Natural killer cell (primary cell): ENCODE results near the gene ACAN. TPM values are rescaled to one million over a fixed set of nuclear protein-coding genes. Genes with fewer than 3 reads are reported as not detected.

Experiments
- ATAC-seq, 3 donors: fragments of 150-1000 bp in 2 of 3; fragments of 200-7000 bp in 1 of 3; cut with Tn5 transposase; 1 replicate in 1 of 3; 2 replicates in 2 of 3; pipeline ENCODE4 v1.10.0; 2021; ENCODE audit warnings: mild to moderate bottlenecking in 2 of 3, moderate library complexity in 2 of 3
- DNase-seq, 2 donors: peaks; one replicate each; pipeline versions ENCODE4 v3.0.0 to v3.0.0-alpha.2; 2013 to 2021; ENCODE audit warnings: mixed read lengths in 1 of 2
- H3K27ac ChIP-seq: one replicate; pipeline ENCODE4 v1.5.1; 2013; ENCODE audit warnings: mild to moderate bottlenecking, low read length
- H3K27me3 ChIP-seq: one replicate; pipeline ENCODE4 v1.6.1; 2013; ENCODE audit warnings: low read length; ENCODE audit not compliant: control insufficient read depth, insufficient read depth
- H3K36me3 ChIP-seq: one replicate; pipeline ENCODE4 v1.6.1; 2013; ENCODE audit warnings: low read length; ENCODE audit not compliant: control insufficient read depth, insufficient read depth
- H3K4me1 ChIP-seq: one replicate; pipeline ENCODE4 v1.6.1; 2013; ENCODE audit warnings: low read length; ENCODE audit not compliant: control insufficient read depth, insufficient read depth
- H3K4me3 ChIP-seq: one replicate; pipeline ENCODE4 v1.5.1; 2013; ENCODE audit warnings: low read length
- H3K9me3 ChIP-seq: one replicate; pipeline ENCODE4 v1.6.1; 2013; ENCODE audit warnings: low read length; ENCODE audit not compliant: control insufficient read depth, insufficient read depth
- H3K27ac Mint-ChIP-seq, 2 donors: one replicate each; pipeline ENCODE4 v1.8.0; 2022; ENCODE audit warnings: mild to moderate bottlenecking in 2 of 2, mixed read lengths in 2 of 2, moderate library complexity in 1 of 2
- H3K27me3 Mint-ChIP-seq, 2 donors: one replicate each; pipeline ENCODE4 v1.8.0; 2022; ENCODE audit warnings: low read depth in 2 of 2, mixed read lengths in 2 of 2
- H3K36me3 Mint-ChIP-seq: one replicate; pipeline ENCODE4 v1.8.0; 2022; ENCODE audit warnings: mixed read lengths
- H3K4me1 Mint-ChIP-seq, 2 donors: one replicate each; pipeline ENCODE4 v1.8.0; 2022; ENCODE audit warnings: mixed read lengths in 2 of 2
- H3K4me3 Mint-ChIP-seq: one replicate; pipeline ENCODE4 v1.8.0; 2022; ENCODE audit warnings: mild to moderate bottlenecking, moderate library complexity, mixed read lengths
- H3K9me3 Mint-ChIP-seq, 2 donors: one replicate each; pipeline ENCODE4 v1.8.0; 2022; ENCODE audit warnings: mixed read lengths in 2 of 2
- WGBS: methylation state at CpG from one replicate; pipeline ENCODE4 v1.1.7; 2013; ENCODE audit warnings: missing lambda C conversion rate; ENCODE audit not compliant: insufficient coverage; 5-methylcytosine and 5-hydroxymethylcytosine counted together
- intact Hi-C: fragments of 100-400 bp; cut with micrococcal nuclease; formaldehyde crosslinking; loops from one replicate; pipeline ENCODE4 v1.14.2; 2022
- total RNA-seq, 4 donors: library from RNA; stranded (reverse); fragments of 120-200 nt in 1 of 4; gene quantifications; one replicate each; pipeline versions ENCODE4 v1.2.3 to v1.2.4, GENCODE V29; 2013 to 2022
- TF ChIP-seq, protein P1 (sequence below): fragments of 200-600 bp; IDR thresholded peaks from one replicate; pipeline ENCODE4 v1.8.0; 2022; ENCODE audit warnings: antibody characterized with exemption

The ACAN gene
- total RNA-seq, 3 donors from 2014 or later (not counting 1 experiment from before 2014, with no cell fraction given) = not detected

DNA sequence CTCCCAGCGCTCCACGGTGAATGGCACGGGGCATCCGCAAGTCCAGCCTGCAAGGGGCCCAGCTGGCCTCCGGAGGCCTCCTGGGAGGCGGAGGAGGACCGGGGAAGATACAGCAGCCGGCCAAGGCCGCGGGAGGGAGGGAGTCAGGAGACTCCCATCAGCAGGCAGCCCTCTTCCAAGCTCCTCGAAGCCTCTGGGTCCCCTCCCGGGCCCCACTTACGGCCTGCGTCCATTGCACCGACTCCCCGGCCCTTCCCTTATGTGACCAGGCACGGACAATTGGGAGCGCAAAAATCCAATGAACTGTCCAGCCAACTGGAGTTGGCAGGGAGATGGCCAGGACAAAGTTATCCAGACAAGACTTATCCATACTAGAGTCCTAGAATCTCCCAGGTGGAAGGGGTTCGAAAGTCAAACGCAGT, 109.3 kb downstream of the ACAN start:
- Histone ChIP-seq H3K27me3 (no peaks in the 10 kb centered on the region), H3K4me3 (peak overlapping the region; percentile 70), H3K27ac (no peak overlapping the region), H3K9me3 (no peaks in the 10 kb centered on the region), H3K4me1 (peaks cover 13% of the 10 kb centered on the region), H3K36me3 (no peaks in the 10 kb centered on the region)
- DNase-seq = no peak
- TF ChIP-seq, protein P1, sequence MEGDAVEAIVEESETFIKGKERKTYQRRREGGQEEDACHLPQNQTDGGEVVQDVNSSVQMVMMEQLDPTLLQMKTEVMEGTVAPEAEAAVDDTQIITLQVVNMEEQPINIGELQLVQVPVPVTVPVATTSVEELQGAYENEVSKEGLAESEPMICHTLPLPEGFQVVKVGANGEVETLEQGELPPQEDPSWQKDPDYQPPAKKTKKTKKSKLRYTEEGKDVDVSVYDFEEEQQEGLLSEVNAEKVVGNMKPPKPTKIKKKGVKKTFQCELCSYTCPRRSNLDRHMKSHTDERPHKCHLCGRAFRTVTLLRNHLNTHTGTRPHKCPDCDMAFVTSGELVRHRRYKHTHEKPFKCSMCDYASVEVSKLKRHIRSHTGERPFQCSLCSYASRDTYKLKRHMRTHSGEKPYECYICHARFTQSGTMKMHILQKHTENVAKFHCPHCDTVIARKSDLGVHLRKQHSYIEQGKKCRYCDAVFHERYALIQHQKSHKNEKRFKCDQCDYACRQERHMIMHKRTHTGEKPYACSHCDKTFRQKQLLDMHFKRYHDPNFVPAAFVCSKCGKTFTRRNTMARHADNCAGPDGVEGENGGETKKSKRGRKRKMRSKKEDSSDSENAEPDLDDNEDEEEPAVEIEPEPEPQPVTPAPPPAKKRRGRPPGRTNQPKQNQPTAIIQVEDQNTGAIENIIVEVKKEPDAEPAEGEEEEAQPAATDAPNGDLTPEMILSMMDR = no peak
- Mint-ChIP-seq H3K36me3 (no peaks in the 10 kb centered on the region), H3K9me3 (no peaks in the 10 kb centered on the region), H3K27ac (peak overlapping the region in 1 of 2 donors; percentile 91), H3K4me3 (peak overlapping the region; percentile 96), H3K4me1 (peaks cover 12 to 24% of the 10 kb centered on the region in 2 donors), H3K27me3 (no peaks in the 10 kb centered on the region)
- intact Hi-C loops = no loop called here
- ATAC-seq = no peak
- WGBS = 49% methylated on average over 20 of the region's 20 CpGs

DNA sequence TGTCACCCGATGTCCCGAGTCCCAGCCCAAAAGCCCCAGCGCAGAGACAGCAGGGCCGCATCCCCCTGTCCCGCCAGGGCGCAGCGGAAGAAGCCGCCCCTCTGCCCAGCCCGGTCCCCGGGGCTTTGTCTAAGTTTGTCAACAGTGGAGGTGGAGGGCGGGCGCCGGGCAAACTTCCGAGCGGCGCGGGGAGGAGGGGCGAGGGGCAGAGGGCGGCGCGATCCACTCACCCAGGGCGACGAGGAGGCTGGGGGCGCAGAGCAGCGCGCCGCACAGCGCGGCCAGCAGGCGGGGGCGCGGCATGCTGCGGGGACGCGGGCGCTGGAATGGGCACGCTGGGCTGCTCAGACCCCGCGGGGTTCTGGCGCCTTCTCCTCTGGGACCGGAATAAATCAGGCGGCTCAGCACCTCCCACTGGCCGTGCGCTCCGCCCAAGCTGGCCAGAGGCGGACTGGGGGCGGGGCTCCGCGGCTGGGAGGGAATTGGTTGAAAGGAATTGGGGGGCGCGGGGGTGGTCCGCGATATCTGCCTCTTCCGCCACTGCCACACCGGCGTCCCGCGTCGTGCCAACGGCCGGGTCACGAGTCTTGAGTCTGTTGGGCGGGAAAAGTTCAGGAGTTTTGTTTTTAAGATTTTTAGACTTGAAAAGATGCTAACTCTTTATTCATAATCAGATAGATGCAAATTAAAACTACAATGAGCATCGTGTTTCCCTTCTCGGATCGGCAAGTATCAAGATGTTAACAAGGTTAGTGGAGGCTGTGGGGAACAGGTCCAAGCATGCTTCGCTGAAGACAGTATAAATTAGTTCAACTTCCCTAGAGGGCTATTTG, 110.0 kb downstream of the ACAN start, which contains the start of gene MFGE8:
TSS of gene MFGE8 (minus strand) at position 363 of the 833 bp plus-strand sequence. CDS start at position 303, 60 bp downstream.
- peak within 1 kb of the TSS; percentile 19 for H3K27ac ChIP-seq
- Mint-ChIP-seq H3K27me3 (peaks cover 4 to 5% of the 10 kb centered on the region in 2 donors), H3K4me3 (peak within 1 kb of the TSS; percentile 96), H3K27ac (peak within 1 kb of the TSS; percentile 70 to 91), H3K9me3 (no peaks in the 10 kb centered on the region), H3K4me1 (peaks cover 12 to 24% of the 10 kb centered on the region in 2 donors), H3K36me3 (no peaks in the 10 kb centered on the region)
- WGBS = under 1% methylated on average over 65 of the region's 67 CpGs
- intact Hi-C loops = no loop called here
- H3K4me1 ChIP-seq = peaks cover 13% of the 10 kb centered on the region
- TF ChIP-seq, protein P1 = no peak
- H3K36me3 ChIP-seq = no peaks in the 10 kb centered on the region
- no peaks in the 10 kb centered on the region for H3K27me3 ChIP-seq
- peak; percentile 85 to 91 (median 90) for ATAC-seq
- H3K4me3 ChIP-seq = peak within 1 kb of the TSS; percentile 70
- H3K9me3 ChIP-seq = no peaks in the 10 kb centered on the region
- DNase-seq = peak; percentile 58 to 75

DNA sequence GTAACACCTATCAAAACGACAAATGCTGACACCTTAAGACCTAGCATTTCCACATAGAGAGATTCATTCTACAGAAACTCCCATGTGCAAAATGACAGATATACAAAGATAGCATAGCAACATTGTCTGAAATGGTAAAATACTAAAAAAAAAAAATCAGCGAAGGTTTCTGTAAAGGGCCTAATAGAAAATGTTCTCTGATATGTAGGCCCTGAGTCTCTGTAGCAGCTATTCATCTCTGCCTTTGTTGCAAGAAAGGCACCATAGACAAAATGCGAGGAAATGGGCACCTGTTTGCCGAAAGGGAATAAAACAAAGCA, 110.6 kb downstream of the ACAN start:
- no peak for ATAC-seq
- Mint-ChIP-seq H3K27ac (peak overlapping the region; percentile 70 to 91), H3K4me3 (peak overlapping the region; percentile 96), H3K9me3 (no peaks in the 10 kb centered on the region), H3K4me1 (peaks cover 12 to 24% of the 10 kb centered on the region in 2 donors), H3K36me3 (no peaks in the 10 kb centered on the region), H3K27me3 (peaks cover 4 to 5% of the 10 kb centered on the region in 2 donors)
- Histone ChIP-seq H3K4me1 (peaks cover 13% of the 10 kb centered on the region), H3K9me3 (no peaks in the 10 kb centered on the region), H3K4me3 (peak overlapping the region; percentile 70), H3K27ac (no peak overlapping the region), H3K27me3 (no peaks in the 10 kb centered on the region), H3K36me3 (no peaks in the 10 kb centered on the region)
- DNase-seq = no peak
- TF ChIP-seq, protein P1 = no peak
- intact Hi-C loops = no loop called here
- 89% methylated on average over 3 of the region's 4 CpGs for WGBS
